Effector CD4-positive, alpha-beta T cell (primary cell): Measurements from ENCODE around the gene HOXB8.

Experiments used
- DNase-seq: peaks from one replicate; pipeline ENCODE4 v3.0.0-alpha.2; 2020

Gene HOXB8

GRCh38 chr17:48637323-48638260 is 22.5 kb upstream of the HOXB8 start:
- no peak for DNase-seq

- peak; percentile 52 for DNase-seq
These were observed 21.3 kb upstream of the HOXB8 start for GRCh38 chr17:48636177-48637018.

- no peak for DNase-seq
These were observed 19.6 kb upstream of the HOXB8 start for GRCh38 chr17:48634493-48635208.

- no peak for DNase-seq
These were observed 18.2 kb upstream of the HOXB8 start for GRCh38 chr17:48633266-48633677.

GRCh38 chr17:48632579-48633265 is 17.6 kb upstream of the HOXB8 start:
- no peak for DNase-seq

- DNase-seq, result no peak
These were observed 16.8 kb upstream of the HOXB8 start for GRCh38 chr17:48631693-48632578.

GRCh38 chr17:48630925-48631692 is 16.0 kb upstream of the HOXB8 start:
- DNase-seq, result no peak

- no peak for DNase-seq
These were observed 15.2 kb upstream of the HOXB8 start for GRCh38 chr17:48630009-48630924.

- DNase-seq, result no peak
These were observed 14.3 kb upstream of the HOXB8 start for GRCh38 chr17:48629411-48629759.

- no peak for DNase-seq
These were observed 13.7 kb upstream of the HOXB8 start for GRCh38 chr17:48628649-48629410.

GRCh38 chr17:48627623-48628521 is 12.8 kb upstream of the HOXB8 start:
- no peak for DNase-seq

GRCh38 chr17:48627118-48627597 is 12.1 kb upstream of the HOXB8 start:
- no peak for DNase-seq

GRCh38 chr17:48626245-48627117 is 11.4 kb upstream of the HOXB8 start, which contains the start of gene HOXB9:
HOXB9 (minus strand) TSS chr17:48626358; CDS start chr17:48626269, 89 bp downstream.
- DNase-seq, result no peak

- DNase-seq, result no peak
These were observed 10.6 kb upstream of the HOXB8 start for GRCh38 chr17:48625495-48626244.
